GM19035 (cell line): ENCODE data around the gene AGAP1.

Experiments used
- ATAC-seq: cut with Tn5 transposase; IDR thresholded peaks from one replicate; pipeline ENCODE4 v1.9.1; 2021; ENCODE audit not compliant: unreplicated experiment

Gene AGAP1

GRCh38 chr2:236014408-236015131 is 520.7 kb downstream of the AGAP1 start:
- no peak for ATAC-seq

- no peak for ATAC-seq
Observed at GRCh38 chr2:236015171-236015570, 521.3 kb downstream of the AGAP1 start.

GRCh38 chr2:236016496-236016895 is 522.7 kb downstream of the AGAP1 start:
- no peak for ATAC-seq

GRCh38 chr2:236017446-236017845 is 523.6 kb downstream of the AGAP1 start:
- no peak for ATAC-seq

GRCh38 chr2:236019434-236019833 is 525.6 kb downstream of the AGAP1 start:
- ATAC-seq = no peak

- ATAC-seq = no peak
Observed at GRCh38 chr2:236021499-236022057, 527.7 kb downstream of the AGAP1 start.

- ATAC-seq = no peak
Observed at GRCh38 chr2:236022128-236022527, 528.3 kb downstream of the AGAP1 start.

GRCh38 chr2:236025892-236026291 is 532.0 kb downstream of the AGAP1 start:
- no peak for ATAC-seq

GRCh38 chr2:236026841-236027240 is 533.0 kb downstream of the AGAP1 start:
- no peak for ATAC-seq

- ATAC-seq = no peak
Observed at GRCh38 chr2:236028066-236028465, 534.2 kb downstream of the AGAP1 start.

- ATAC-seq = no peak
Observed at GRCh38 chr2:236033462-236033861, 539.6 kb downstream of the AGAP1 start.

- no peak for ATAC-seq
Observed at GRCh38 chr2:236034974-236035373, 541.1 kb downstream of the AGAP1 start.

GRCh38 chr2:236036045-236036444 is 542.2 kb downstream of the AGAP1 start:
- ATAC-seq = no peak

- no peak for ATAC-seq
Observed at GRCh38 chr2:236038096-236038495, 544.3 kb downstream of the AGAP1 start.

- ATAC-seq = no peak
Observed at GRCh38 chr2:236040600-236041328, 546.9 kb downstream of the AGAP1 start.

GRCh38 chr2:236041616-236042015 is 547.8 kb downstream of the AGAP1 start:
- no peak for ATAC-seq

- ATAC-seq = no peak
Observed at GRCh38 chr2:236042087-236042486, 548.2 kb downstream of the AGAP1 start.

GRCh38 chr2:236044191-236044590 is 550.3 kb downstream of the AGAP1 start:
- no peak for ATAC-seq

GRCh38 chr2:236045251-236046235 is 551.7 kb downstream of the AGAP1 start:
- ATAC-seq = no peak

GRCh38 chr2:236046715-236047114 is 552.9 kb downstream of the AGAP1 start:
- ATAC-seq = no peak

GRCh38 chr2:236047176-236047575 is 553.3 kb downstream of the AGAP1 start:
- ATAC-seq = no peak
